Esophagus (tissue), 2 donors: Measurements from ENCODE around the gene SLC38A2. TPM values are rescaled to one million over a fixed set of nuclear protein-coding genes. Genes with fewer than 3 reads are reported as not detected.

ENCODE experiments used
- H3K27ac ChIP-seq, 2 donors: one replicate each; pipeline ENCODE4 v1.5.1; 2013; ENCODE audit warnings: low read depth in 2 of 2, mild to moderate bottlenecking in 2 of 2, inconsistent platforms in 1 of 2, low read length in 1 of 2, moderate library complexity in 1 of 2
- H3K27me3 ChIP-seq, 2 donors: one replicate each; pipeline ENCODE4 v1.6.1; 2013; ENCODE audit warnings: low read length in 2 of 2, control low read depth in 1 of 2, mild to moderate bottlenecking in 1 of 2; ENCODE audit not compliant: insufficient read depth in 2 of 2, control insufficient read depth in 1 of 2
- H3K36me3 ChIP-seq, 2 donors: one replicate each; pipeline ENCODE4 v1.6.1; 2013; ENCODE audit warnings: low read length in 1 of 2; ENCODE audit not compliant: control insufficient read depth in 2 of 2, insufficient read depth in 2 of 2
- H3K4me1 ChIP-seq, 2 donors: one replicate each; pipeline ENCODE4 v1.6.1; 2013; ENCODE audit warnings: low read length in 1 of 2; ENCODE audit not compliant: control insufficient read depth in 2 of 2, insufficient read depth in 2 of 2
- H3K4me3 ChIP-seq, 2 donors: one replicate each; pipeline ENCODE4 v1.5.1; 2013; ENCODE audit warnings: low read length in 2 of 2, mild to moderate bottlenecking in 2 of 2, low read depth in 1 of 2, moderate library complexity in 1 of 2
- H3K9me3 ChIP-seq, 2 donors: one replicate each; pipeline ENCODE4 v1.6.1; 2013; ENCODE audit warnings: mild to moderate bottlenecking in 2 of 2, low read depth in 1 of 2, low read length in 1 of 2, moderate library complexity in 1 of 2; ENCODE audit not compliant: control insufficient read depth in 2 of 2, insufficient read depth in 1 of 2
- WGBS, 2 donors: extraction: QIAGEN DNeasy Blood & Tissue Kit; methylation state at CpG; one replicate each; pipeline ENCODE4 v1.1.7; 2013; 5-methylcytosine and 5-hydroxymethylcytosine counted together
- polyA plus RNA-seq, 2 donors: library from polyadenylated mRNA; stranded (reverse); fragments of 200-250 nt; gene quantifications; one replicate each; pipeline ENCODE4 v1.2.3, GENCODE V29; 2013
- donor health status: healthy with polysubstance abuse.
- donor health status: Bipolar disorder and iron deficiency.

The SLC38A2 gene
- 10 to 100 TPM; 80.2 to 82.8 TPM for polyA plus RNA-seq

DNA sequence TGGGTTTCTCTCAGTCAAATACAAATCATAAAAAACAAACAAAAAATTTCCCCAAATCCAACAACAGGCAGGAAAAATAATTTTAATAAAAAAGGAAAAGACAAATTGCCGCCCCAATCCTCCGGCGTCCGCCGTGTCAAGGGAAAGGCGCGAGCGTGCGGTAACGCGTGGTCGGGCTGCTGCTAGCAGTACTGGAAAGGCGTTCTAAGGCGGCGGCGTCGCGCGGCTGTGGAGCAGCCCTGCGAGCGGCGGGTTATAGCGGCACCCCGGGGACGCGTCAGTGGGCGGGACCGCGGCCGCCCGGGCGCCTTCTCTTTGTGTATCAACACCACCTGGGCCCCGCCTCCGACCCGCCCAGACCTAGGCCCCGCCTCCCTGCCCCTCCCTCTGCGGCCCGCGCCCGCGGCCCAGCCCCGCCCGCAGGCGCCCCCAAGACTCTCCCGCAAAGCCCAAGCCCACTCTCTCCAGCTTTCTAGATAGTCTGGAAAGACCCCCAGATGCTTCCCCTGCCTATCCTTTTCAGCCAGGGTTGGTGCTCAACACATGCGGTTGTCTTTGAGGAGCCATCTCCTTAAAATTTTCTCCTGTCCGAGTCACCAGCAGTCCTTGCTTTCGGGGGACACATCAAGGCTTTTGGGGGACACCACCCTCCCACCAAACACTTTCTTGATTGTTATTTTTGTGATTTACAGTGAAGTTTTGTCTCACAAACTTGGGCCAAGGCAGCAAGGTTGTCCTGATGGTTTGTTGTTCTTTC, at the start of gene SLC38A2:
Gene SLC38A2, minus strand, starts transcription at position 230 of the 757 bp plus-strand sequence. CDS start 1,480 bp downstream, outside the sequence.
- Histone ChIP-seq H3K4me3 (peak within 1 kb of the TSS; percentile 82 to 99), H3K9me3 (no peaks in the 10 kb centered on the region), H3K27me3 (no peaks in the 10 kb centered on the region), H3K36me3 (peaks cover 0 to under 1% of the 10 kb centered on the region in 2 donors), H3K4me1 (peaks cover 0 to 1% of the 10 kb centered on the region in 2 donors), H3K27ac (peak within 1 kb of the TSS; percentile 97)
- 0 to 1% methylated on average over 47 to 48 of the region's 48 CpGs for WGBS, 2 donors

- no peak overlapping the region for H3K4me3 ChIP-seq
- no peaks in the 10 kb centered on the region for H3K27me3 ChIP-seq
- no peaks in the 10 kb centered on the region for H3K4me1 ChIP-seq
- H3K27ac ChIP-seq, result no peak overlapping the region
- H3K9me3 ChIP-seq, result no peaks in the 10 kb centered on the region
- no peaks in the 10 kb centered on the region for H3K36me3 ChIP-seq
- WGBS, 2 donors, result 87 to 89% methylated on average over 1 of the region's 1 CpG
Observed at GRCh38 chr12:46419675-46420074, 47.1 kb upstream of the SLC38A2 start.

DNA sequence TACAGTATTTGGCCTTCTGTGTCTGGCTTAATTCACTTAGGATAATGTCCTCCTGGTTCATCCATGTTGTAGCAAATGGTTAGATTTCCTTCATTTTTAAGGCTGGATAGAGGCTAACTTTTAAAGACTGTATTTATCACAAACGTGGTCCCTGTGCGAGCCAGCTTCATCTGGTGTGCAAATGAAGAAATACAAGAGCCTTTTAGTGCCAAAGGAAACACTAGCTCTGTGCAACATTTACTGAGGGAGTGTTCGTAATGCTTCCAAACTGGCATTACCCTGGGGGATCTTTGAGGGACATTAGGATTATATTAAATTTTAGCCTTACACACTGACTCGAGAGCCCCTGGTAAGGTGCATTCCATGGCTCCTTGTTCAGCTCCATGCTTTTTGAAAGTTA, 43.0 kb upstream of the SLC38A2 start:
- H3K36me3 ChIP-seq, result no peaks in the 10 kb centered on the region
- no peaks in the 10 kb centered on the region for H3K27me3 ChIP-seq
- no peak overlapping the region for H3K27ac ChIP-seq
- no peaks in the 10 kb centered on the region for H3K4me1 ChIP-seq
- 82 to 83% methylated on average over 4 of the region's 4 CpGs for WGBS, 2 donors
- H3K4me3 ChIP-seq, result no peak overlapping the region
- H3K9me3 ChIP-seq, result no peaks in the 10 kb centered on the region

- Histone ChIP-seq H3K9me3 (no peaks in the 10 kb centered on the region), H3K27me3 (no peaks in the 10 kb centered on the region), H3K4me3 (no peak overlapping the region), H3K36me3 (no peaks in the 10 kb centered on the region), H3K4me1 (no peaks in the 10 kb centered on the region), H3K27ac (no peak overlapping the region)
- 58 to 64% methylated on average over 1 of the region's 1 CpG for WGBS, 2 donors
Observed at GRCh38 chr12:46414591-46415268, 42.2 kb upstream of the SLC38A2 start.

DNA sequence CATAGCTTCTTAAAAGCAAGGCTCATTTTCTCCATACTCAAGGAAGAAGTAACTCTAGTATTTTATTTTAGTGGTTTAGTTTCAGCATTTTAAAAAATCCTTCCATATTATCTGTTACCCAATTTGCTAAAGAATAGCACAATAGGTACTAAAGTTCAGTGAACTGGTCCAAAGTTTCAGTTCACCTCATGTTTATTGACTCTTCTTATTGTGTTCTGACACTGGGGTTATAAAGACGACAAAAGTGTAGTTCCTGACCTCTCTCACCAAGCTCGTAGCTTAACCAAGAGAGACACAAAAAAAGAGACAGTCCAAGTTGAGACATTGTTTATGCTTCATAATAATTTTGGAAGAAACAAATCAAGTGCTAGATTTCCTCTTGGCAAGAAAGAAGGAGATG, 40.8 kb upstream of the SLC38A2 start:
- Histone ChIP-seq H3K27ac (no peak overlapping the region), H3K36me3 (no peaks in the 10 kb centered on the region), H3K27me3 (no peaks in the 10 kb centered on the region), H3K4me1 (no peaks in the 10 kb centered on the region), H3K4me3 (no peak overlapping the region), H3K9me3 (no peaks in the 10 kb centered on the region)
- WGBS, 2 donors, result 61 to 64% methylated on average over 2 of the region's 2 CpGs

GRCh38 chr12:46412857-46413256, 40.3 kb upstream of the SLC38A2 start:
- no peak overlapping the region for H3K27ac ChIP-seq
- H3K4me1 ChIP-seq, result no peaks in the 10 kb centered on the region
- no peaks in the 10 kb centered on the region for H3K9me3 ChIP-seq
- WGBS, 2 donors, result 85 to 91% methylated on average over 4 of the region's 4 CpGs
- H3K4me3 ChIP-seq, result no peak overlapping the region
- no peaks in the 10 kb centered on the region for H3K27me3 ChIP-seq
- no peaks in the 10 kb centered on the region for H3K36me3 ChIP-seq

- Histone ChIP-seq H3K36me3 (no peaks in the 10 kb centered on the region), H3K27ac (no peak overlapping the region), H3K27me3 (no peaks in the 10 kb centered on the region), H3K9me3 (no peaks in the 10 kb centered on the region), H3K4me1 (no peaks in the 10 kb centered on the region), H3K4me3 (no peak overlapping the region)
- 72 to 75% methylated on average over 3 of the region's 3 CpGs for WGBS, 2 donors
Observed at GRCh38 chr12:46410495-46410894, 37.9 kb upstream of the SLC38A2 start.

GRCh38 chr12:46409974-46410373, 37.4 kb upstream of the SLC38A2 start:
- Histone ChIP-seq H3K27ac (no peak overlapping the region), H3K36me3 (no peaks in the 10 kb centered on the region), H3K9me3 (no peaks in the 10 kb centered on the region), H3K4me1 (no peaks in the 10 kb centered on the region), H3K4me3 (no peak overlapping the region), H3K27me3 (no peaks in the 10 kb centered on the region)
- 84 to 90% methylated on average over 1 of the region's 1 CpG for WGBS, 2 donors

- no peaks in the 10 kb centered on the region for H3K27me3 ChIP-seq
- 53% methylated on average over 3 of the region's 3 CpGs for WGBS, 2 donors
Observed at GRCh38 chr12:46409342-46409741, 36.8 kb upstream of the SLC38A2 start.

GRCh38 chr12:46408441-46408840, 35.9 kb upstream of the SLC38A2 start:
- no peak overlapping the region for H3K27ac ChIP-seq
- WGBS, 2 donors, result 79 to 84% methylated on average over 4 of the region's 4 CpGs
- no peaks in the 10 kb centered on the region for H3K36me3 ChIP-seq
- no peaks in the 10 kb centered on the region for H3K4me1 ChIP-seq
- no peaks in the 10 kb centered on the region for H3K27me3 ChIP-seq
- H3K9me3 ChIP-seq, result no peaks in the 10 kb centered on the region
- H3K4me3 ChIP-seq, result no peak overlapping the region

More at GRCh38 chr12:46409342-46409741, 36.8 kb upstream of the SLC38A2 start:
- Histone ChIP-seq H3K36me3 (no peaks in the 10 kb centered on the region), H3K27ac (no peak overlapping the region), H3K4me1 (no peaks in the 10 kb centered on the region), H3K9me3 (no peaks in the 10 kb centered on the region), H3K4me3 (no peak overlapping the region)
